Activated T-cell treated with anti-CD3 and anti-CD28 coated beads for 48 hours (primary cell): Measurements from ENCODE around the gene SLC36A3.
"Not testable (repeated sequence)": the region's sequence is repeated elsewhere in the genome, so short reads cannot be mapped to it uniquely, and the experiment has no call there.

ENCODE experiments used
- DNase-seq: peaks from one replicate; pipeline ENCODE4 v3.0.0-alpha.2; 2020; ENCODE audit warnings: low read depth

Gene SLC36A3

GRCh38 chr5:151237685-151238084 is 65.9 kb downstream of the SLC36A3 start:
- DNase-seq = no peak

GRCh38 chr5:151236888-151237287 is 66.7 kb downstream of the SLC36A3 start:
- no peak for DNase-seq

- not testable (repeated sequence) for DNase-seq
Measured at GRCh38 chr5:151235239-151235571, 68.4 kb downstream of the SLC36A3 start.

- no peak for DNase-seq
Measured at GRCh38 chr5:151234476-151235238, 68.9 kb downstream of the SLC36A3 start.

GRCh38 chr5:151233616-151234085 is 69.9 kb downstream of the SLC36A3 start:
- DNase-seq = no peak

- DNase-seq = no peak
Measured at GRCh38 chr5:151231359-151231758, 72.2 kb downstream of the SLC36A3 start.

GRCh38 chr5:151230048-151230680 is 73.4 kb downstream of the SLC36A3 start:
- DNase-seq = no peak

- no peak for DNase-seq
Measured at GRCh38 chr5:151228986-151229385, 74.6 kb downstream of the SLC36A3 start.

- no peak for DNase-seq
Measured at GRCh38 chr5:151227918-151228447, 75.6 kb downstream of the SLC36A3 start.
